OCI-M2 (cell line): ENCODE results near the gene FRY.

Experiments used
- DNase-seq: peaks from one replicate; lab custom pipeline; 2025; ENCODE audit not compliant: unreplicated experiment; lab: John Stamatoyannopoulos, UW

Gene FRY

DNA sequence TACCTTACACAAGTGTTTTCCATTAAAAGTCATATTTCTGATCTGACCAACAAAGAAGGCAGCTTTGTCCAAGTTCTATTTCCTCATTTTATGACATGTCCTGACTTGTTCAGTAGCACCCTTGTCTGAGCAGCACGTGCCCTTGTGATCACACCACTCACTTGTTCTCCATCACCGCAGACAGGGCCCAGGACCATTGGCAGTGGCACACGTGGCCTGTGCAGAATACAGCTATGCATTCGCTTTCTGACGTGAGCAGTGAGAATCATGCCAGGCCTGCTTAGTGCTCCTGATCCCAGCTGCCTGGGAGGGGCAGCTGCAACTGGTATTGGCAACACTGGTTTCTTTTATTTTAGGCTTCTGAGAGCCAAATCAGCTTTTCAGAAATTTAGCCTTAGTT, 134.2 kb downstream of the FRY start:
- no peak for DNase-seq

DNA sequence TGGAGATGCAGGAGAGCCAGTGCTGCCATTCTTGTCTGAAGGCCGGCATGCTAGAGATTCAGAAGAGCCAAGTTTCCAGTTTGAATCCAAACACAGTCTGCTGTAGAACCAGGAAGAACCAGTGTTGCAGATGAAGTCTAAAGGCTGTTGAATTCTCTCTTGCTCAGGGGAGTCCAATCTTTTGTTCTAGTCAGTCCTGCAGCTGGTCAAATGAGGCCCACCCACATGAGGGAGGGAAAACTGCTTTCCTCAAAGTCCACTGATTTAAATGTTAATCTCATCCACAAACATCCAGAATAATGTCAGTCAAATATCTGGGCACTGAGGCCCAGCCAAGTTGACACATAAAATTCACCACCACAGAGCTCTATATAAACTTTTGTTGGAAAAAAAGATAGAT, 136.6 kb downstream of the FRY start:
- DNase-seq: no peak

DNA sequence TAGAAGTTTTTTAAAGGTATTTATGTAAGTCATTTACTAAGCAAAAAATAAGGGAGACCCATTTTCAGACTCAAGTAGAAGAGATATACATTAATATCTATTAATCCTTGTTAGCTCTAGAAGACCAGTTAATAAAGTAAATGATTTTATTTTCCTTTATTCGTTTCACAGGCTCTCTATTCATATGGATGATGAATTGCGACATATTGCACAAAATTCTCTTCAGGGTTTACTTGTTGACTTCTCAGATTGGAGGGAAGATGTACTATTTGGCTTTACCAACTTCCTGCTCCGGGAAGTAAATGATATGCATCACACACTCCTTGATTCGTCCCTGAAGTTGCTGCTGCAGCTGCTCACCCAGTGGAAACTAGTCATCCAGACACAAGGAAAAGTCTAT, 139.3 kb downstream of the FRY start:
- DNase-seq: no peak

DNA sequence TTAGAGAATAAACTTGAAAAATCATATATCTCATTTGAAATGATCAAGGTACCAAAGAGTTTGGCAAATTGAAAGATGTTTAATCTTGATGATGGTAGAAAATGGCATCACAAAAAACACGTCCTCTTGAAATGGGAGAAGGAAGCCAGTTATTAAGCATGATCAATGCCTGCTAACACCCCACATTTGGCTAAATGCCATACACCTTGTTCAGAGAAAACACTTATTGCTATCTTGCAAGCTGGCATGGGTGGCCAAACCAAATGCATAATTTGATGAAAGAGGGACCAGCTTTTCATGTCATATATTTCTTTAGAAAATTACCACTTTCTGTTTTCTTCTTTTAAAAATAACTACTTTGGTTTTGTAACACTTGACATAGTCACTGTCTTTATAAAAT, 142.3 kb downstream of the FRY start:
- no peak for DNase-seq

DNA sequence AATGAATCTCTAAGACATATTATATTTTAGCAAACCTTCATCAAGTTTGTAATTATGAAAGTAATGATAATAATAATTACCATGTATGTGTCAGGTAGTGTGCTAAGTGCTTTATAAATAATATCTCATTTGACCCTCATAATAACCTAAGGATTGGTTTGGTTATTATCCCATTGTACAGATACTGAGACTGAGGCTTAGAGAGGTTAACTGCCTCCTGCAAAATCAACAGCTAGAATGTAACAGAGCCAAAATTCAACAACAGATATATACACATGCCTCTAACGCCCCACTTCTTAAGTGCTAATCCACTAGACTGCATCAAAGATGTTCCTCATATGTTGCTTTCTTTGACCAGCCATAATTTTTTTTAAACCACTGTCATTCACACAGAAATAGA, 142.8 kb downstream of the FRY start:
- no peak for DNase-seq

DNA sequence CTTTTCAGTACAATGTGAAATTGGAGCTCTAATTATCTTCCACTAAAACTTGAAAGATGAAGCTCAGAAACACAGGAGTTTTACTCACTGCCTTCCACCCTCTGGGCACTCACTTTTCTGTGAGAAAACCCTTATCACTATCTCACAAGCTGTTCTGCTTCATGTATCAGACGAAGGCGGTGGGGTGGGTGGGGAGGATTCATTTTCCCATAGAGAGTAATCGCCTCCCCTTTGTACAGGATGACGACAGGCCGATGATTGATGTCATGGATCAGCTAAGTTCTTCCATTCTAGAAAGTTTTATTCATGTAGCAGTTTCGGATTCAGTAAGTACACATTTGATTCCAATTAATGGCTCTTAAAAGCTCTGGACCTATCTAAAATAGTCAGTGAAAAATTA, 143.7 kb downstream of the FRY start:
- no peak for DNase-seq

DNA sequence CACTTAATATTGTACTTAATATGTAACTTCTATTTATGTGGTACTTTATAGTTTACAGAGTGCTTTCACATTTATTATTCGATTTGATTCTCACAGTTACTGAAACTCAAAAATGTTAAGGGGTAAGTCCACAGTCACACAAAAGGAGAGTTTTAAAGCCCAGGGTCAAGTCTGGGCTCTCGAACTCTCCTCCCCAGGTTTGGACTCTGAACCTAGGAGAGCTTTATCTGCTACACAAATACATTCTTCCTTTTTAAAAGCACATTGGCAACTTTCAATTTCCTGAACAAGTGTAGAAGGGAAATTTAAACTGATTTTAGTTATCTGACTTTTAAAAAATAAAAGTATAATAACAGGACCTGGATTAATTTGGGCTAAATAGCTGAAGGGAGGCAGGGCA, 144.4 kb downstream of the FRY start:
- DNase-seq: no peak

DNA sequence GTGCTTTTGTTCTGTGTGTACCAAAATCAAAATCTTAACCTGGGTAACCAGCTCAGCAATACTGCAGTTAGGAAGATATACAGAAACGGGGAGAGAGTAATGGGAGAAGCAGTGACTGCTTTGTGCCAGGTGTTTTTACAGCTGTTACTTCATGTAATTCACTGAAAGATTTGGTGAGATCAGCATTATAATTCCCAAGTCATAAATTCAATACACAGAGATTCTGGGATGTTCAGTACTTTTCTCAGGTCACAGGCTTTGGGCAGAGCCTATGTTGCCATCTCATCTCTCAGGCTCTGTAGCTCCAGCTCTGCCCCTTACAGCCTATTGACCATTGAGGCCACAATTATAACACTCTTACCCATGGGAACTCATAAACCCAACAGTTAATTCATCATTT, 145.1 kb downstream of the FRY start:
- DNase-seq: no peak

DNA sequence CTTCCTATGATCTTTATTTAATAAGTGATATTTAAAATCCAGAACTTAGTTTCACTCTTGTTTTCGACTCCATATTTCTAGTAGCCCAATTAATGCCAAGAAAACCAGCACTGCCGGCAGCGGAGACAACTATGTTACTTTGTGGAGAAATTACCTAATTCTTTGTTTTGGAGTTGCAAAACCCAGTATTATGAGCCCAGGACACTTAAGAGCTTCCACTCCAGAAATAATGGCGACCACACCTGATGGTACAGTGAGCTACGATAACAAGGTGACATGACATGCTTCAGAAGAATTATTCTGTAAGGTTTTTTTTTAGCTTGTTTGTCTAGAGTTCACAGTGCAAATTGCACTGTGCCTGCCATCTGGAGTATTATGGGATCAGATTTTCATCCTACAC, 147.2 kb downstream of the FRY start:
- DNase-seq: no peak

DNA sequence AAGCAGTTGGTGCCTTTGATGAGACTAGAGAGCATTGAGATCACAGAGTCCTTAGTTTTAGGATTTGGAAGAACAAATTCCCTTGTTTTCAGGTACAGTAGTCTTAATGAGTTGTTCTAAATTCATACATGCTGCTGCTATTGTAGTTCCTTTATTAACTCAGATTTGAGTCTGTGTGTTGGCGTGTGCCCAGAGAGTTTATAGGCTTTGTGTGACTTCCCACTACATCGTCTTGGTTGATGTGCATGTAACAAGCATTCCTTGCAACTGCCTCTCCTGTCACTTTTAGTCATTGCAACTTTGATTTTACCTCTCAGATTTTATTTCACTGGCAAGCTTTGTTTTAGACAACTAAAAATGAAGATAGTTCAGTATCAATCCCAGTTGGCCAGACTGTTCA, 148.1 kb downstream of the FRY start:
- no peak for DNase-seq

DNA sequence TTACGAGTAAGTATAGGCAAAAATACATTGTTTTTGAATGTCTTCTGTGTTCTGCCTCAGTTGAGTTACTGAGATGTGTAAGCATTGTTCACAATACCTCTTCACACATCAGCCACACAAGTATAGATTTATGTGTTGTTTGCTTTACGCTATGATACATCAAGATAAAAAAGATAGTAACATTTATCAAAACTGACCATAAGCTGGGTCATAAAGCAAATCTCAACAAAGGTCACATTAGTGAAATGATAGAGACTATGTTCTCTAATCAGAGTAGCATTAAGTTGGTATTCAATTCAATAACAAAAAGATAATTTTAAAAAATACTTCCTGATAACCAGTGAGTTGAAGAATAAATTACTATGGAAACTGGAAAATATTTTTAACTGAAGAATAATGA, 156.1 kb downstream of the FRY start:
- DNase-seq: no peak

DNA sequence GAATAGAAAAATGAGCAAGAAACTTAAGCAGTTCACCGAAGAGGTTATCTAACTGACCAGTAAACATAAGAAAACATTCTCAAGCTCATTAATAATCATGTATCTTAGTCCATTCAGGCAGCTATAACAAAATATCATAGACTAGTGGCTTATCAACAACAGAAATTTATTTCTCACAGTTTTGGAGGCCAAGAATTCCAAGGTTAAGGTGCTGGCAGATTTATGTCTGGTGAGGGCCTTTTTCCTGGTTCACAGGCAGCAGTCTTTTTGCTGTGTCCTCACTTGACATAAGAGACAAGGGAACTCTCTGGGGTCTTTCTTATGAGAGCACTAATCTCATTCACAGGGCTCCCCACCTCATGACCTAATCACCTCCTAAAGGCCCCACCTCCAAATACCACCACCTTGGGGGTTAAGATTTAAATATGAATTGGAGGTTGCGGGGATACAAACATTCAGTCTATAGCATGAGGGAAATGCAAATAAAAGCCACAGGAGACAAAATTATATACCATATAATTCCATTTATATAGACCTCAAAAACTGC, 160.0 kb downstream of the FRY start:
- DNase-seq: no peak

DNA sequence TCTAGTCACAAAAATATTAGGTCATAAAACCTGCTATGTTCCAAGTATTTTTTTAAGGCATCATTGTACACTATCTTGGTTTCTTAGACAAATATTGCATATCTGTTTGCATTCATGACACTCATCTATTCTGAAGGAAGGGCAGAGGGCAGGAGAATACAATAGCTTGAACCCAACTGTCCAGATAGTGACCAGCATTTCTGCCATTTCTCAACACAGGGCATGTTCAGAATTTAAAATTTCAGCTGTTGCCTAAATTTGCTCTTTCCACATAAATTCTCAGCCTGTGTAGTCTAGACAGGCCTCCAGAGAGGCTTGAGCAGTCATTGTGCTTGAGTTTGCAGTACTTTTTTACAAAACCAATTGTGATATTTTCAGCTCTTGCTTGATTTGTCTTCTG, 164.1 kb downstream of the FRY start:
- no peak for DNase-seq

DNA sequence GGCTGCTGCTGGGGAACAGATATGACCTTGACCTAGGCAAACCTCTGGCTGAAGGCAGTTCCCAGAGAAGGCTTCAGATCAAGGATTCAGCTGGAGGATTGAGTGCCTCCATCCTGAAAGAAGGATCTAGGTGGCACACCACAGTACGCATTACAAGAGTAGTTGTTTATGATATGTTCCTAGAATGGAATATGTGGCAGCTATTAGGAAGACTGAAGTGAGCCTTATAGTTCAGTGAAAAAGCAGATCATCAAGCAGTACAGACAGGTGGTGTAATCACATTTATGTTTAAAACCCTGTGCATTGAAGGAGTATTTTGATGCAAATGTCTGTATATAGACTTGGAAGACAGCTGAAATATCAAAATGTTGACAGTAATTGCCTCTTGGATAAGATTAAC, 167.6 kb downstream of the FRY start:
- no peak for DNase-seq

DNA sequence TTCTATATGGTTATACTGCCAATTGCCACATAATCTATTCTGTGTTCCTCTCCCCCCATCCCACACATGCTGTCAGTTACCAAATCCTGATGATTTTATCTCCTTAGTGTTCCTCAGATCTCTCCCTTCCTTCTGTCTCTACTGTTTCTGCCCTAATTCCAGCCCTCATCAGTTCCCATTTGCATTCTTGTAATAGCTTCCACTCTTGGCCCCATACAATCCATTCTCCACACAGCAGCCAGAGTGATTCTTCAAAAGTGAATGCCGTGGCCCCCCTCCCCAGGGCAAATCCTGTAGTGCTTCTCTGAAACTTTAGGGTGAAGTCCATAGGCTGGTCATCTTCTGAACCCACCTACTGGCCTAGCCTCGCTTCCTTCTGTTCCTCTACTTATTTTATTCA, 169.2 kb downstream of the FRY start:
- DNase-seq: no peak

DNA sequence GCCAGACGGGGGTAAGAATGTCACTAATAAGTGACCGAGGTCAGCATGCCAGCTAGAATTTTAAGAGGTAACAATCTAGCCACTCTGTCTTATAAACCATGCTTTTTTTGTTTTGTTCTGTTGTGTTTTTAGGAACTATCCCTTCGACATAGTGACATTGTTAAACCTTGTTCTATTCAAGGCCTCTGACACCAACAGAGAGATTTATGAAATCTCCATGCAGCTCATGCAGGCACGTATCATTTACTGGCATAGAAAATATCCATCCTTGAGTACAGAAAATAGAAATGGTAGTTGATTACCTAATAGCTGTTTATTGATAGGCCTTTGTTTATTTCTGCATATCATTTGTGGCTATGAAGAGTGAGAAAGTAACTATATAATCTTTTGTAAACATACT, 170.2 kb downstream of the FRY start:
- no peak for DNase-seq

DNA sequence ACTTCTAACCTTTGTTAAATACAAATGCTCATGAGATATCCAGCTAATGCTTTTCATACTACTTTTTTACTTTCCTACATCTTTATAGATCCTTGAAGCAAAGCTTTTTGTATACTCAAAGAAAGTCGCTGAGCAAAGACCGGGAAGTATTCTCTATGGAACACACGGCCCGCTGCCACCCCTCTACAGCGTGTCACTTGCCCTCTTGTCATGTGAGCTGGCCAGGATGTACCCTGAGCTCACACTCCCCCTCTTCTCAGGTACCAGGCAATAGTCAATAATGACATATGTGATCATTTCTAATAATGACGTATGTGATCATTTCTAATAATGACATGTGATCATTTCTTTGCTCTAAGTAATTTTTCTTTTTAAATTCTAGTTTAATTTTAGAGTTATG, 170.7 kb downstream of the FRY start:
- no peak for DNase-seq

DNA sequence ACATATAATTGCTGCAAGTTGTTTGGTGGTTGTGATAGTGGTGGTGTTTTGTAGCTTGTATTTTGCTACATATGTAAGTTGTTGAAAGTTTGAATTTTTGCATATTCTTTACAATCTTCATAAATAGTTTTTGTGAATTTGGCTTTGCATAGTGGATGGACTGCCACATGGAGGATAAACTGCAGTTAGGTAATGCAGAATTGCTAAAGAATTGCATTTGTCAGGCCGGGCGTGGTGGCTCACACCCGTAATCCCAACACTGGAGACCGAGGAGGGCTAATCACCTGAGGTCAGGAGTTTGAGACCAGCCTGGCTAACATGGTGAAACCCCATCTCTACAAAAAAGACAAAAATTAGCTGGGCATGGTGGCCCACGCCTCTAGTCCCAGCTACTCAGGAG, 171.6 kb downstream of the FRY start:
- no peak for DNase-seq

DNA sequence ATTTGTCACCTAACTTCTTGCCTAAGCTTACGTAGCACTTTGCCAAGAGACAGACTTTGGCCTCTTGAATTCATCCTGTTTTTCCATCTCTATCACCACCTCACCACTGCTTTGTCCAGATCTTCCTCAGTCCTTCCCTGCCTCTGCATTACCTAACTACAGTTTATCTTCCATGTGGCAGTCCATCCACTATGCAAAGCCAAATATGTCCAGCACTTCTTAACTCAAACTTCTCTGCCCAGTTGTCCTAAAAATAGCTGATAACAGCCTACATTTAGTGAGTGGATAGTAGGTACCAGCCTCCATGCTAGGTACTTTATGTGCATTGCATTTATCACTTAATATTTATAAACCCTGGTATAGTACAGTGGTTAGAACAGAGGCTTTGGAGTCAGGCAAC, 172.2 kb downstream of the FRY start:
- no peak for DNase-seq

DNA sequence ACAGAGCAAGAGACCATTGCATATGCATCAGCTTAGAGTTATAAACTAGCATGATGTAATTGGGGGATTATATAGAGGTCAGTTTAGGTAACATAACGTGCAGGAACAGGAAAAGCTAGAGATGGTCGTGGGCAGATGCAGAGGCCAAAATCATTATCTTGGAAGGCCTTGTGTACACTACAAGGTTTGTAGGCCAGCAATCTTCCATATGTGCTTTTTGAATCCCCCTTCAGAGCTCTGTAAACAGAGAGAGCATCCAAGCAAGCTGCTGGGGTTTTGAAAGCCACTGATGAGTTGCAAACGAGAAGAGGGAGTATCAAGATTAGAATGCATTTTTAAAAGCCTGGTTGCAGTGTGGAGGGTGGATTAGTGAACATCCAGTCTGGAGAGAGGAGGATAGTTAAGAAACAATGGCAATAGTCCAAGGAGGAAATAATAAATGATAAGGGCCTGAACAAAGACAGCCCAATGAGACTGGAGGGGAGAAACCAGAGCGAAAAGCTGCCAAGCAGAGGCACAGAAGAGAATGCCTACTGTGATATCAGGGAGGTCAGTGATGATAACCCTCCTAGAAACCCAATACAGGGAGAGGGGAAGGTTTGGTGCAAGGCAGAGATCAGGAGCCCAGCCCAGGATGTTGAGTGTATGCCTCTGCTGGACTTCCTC, 174.0 kb downstream of the FRY start:
- no peak for DNase-seq

DNA sequence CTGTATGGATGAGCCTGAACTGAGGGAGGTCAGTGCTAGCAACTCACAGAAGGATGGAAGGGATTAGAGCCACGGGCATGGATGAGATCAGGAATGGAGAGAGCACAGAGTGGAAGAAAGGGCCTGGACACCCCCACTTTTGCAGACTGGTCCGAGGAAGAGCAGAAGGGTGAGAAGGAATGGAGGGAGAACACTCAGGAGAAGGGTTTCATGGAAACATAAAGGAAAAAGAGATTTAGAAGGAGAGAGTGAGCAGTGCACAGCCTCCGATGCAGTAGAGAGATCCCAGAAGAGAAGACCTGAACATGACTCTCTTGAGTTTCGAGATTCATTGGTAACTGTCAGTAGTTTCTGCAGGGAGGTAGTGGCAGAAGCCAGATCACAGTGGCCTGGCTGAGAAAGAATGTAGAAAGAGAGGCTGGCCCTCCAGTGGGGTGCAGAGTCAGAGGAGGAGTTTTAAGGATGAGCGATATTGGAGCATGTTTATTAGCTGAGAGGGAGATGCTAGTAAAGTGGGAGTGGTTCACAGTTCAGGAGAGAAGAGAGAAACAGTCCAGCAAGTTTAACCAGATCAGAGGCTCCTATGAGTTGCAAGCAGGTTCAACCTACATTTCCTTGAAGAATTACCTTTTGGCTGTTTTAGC, 174.6 kb downstream of the FRY start:
- no peak for DNase-seq

DNA sequence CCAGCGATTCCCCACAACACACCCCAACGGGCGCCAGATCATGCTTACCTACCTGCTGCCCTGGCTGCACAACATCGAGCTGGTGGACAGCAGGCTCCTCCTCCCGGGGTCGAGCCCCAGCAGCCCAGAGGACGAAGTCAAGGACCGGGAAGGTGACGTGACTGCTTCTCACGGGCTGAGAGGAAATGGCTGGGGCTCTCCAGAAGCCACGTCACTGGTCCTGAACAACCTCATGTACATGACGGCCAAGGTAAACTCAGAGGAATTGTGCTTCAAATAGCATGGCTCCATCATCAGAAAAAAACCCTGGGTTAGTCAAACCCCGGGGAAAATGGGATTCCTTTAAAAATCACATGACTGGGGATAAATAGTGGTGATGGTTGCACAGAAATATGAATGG, 177.3 kb downstream of the FRY start:
- DNase-seq: no peak

DNA sequence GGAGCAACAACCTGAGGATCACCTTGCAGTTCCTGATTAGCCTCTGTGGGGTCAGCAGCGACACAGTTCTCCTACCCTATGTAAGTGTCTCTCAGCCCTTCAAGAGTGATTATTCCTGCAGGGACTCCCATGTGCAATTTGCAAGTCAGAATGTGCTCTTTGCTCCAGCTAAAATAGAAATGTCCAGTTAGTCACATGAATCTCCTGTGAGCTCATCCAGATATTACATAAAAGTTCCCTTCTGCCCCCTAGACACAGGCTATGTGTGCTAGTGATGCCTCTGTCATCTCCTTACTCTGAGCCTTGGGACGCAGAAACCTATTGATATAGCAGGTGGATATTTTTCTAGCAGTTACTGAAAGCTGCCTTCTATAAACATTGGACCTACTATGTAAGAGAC, 178.1 kb downstream of the FRY start:
- DNase-seq: no peak
